Effector CD4-positive, alpha-beta T cell (primary cell): ENCODE data around the gene UBE2G2.

Experiments
- DNase-seq: peaks from one replicate; pipeline ENCODE4 v3.0.0-alpha.2; 2020

UBE2G2 gene

GRCh38 chr21:44814498-44815023, 12.9 kb upstream of the UBE2G2 start:
- DNase-seq = no peak

- DNase-seq = no peak
Observed at GRCh38 chr21:44813727-44814126, 12.1 kb upstream of the UBE2G2 start.

- DNase-seq = no peak
Observed at GRCh38 chr21:44813149-44813548, 11.5 kb upstream of the UBE2G2 start.

- no peak for DNase-seq
Observed at GRCh38 chr21:44812640-44813039, 11.0 kb upstream of the UBE2G2 start.

GRCh38 chr21:44810779-44811178, 9.2 kb upstream of the UBE2G2 start:
- no peak for DNase-seq

- no peak for DNase-seq
Observed at GRCh38 chr21:44805859-44806258, 4.2 kb upstream of the UBE2G2 start.

GRCh38 chr21:44805226-44805625, 3.6 kb upstream of the UBE2G2 start:
- DNase-seq = no peak

GRCh38 chr21:44804762-44805161, 3.1 kb upstream of the UBE2G2 start:
- no peak for DNase-seq

- no peak for DNase-seq
Observed at GRCh38 chr21:44803651-44804050, 2.0 kb upstream of the UBE2G2 start.

- DNase-seq = no peak
Observed at GRCh38 chr21:44802396-44803153, 955 bp upstream of the UBE2G2 start.

- DNase-seq = no peak
Observed at GRCh38 chr21:44800971-44801467, 601 bp downstream of the UBE2G2 start.

- DNase-seq = no peak
Observed at GRCh38 chr21:44800103-44800502, 1.5 kb downstream of the UBE2G2 start.

- DNase-seq = no peak
Observed at GRCh38 chr21:44799646-44800045, 2.0 kb downstream of the UBE2G2 start.

GRCh38 chr21:44797775-44798174, 3.8 kb downstream of the UBE2G2 start:
- DNase-seq = no peak

- no peak for DNase-seq
Observed at GRCh38 chr21:44795342-44795741, 6.3 kb downstream of the UBE2G2 start.

GRCh38 chr21:44793592-44794374, 7.8 kb downstream of the UBE2G2 start:
- DNase-seq = no peak

GRCh38 chr21:44792702-44793591, 8.7 kb downstream of the UBE2G2 start:
- peak; percentile 38 for DNase-seq

GRCh38 chr21:44791993-44792392, 9.6 kb downstream of the UBE2G2 start:
- DNase-seq = no peak

GRCh38 chr21:44791246-44791645, 10.4 kb downstream of the UBE2G2 start:
- DNase-seq = no peak

- no peak for DNase-seq
Observed at GRCh38 chr21:44790368-44790767, 11.3 kb downstream of the UBE2G2 start.

GRCh38 chr21:44789880-44790279, 11.7 kb downstream of the UBE2G2 start:
- no peak for DNase-seq

- DNase-seq = no peak
Observed at GRCh38 chr21:44785620-44786335, 15.8 kb downstream of the UBE2G2 start.
